Psoas muscle (tissue), 8 donors: Measurements from ENCODE around the gene ERCC2. TPM values are rescaled to one million over a fixed set of nuclear protein-coding genes. Genes with fewer than 3 reads are reported as not detected.
A peak's percentile ranks its signal among the peaks of the same experiment; 100 is the strongest.

Source experiments
- ATAC-seq, 4 donors: fragments of 200-7000 bp; cut with Tn5 transposase; one replicate each; pipeline ENCODE4 v1.9.1; 2020; ENCODE audit warnings: moderate library complexity in 3 of 4, mild to moderate bottlenecking in 2 of 4
- DNase-seq, 2 donors: peaks; one replicate each; pipeline ENCODE4 v3.0.0-alpha.2; 2020
- H3K27ac ChIP-seq: fragments of 200-600 bp; one replicate; pipeline ENCODE4 v1.8.0; 2022
- H3K27me3 ChIP-seq, 3 donors: fragments of 200-600 bp in 1 of 3; one replicate each; pipeline versions ENCODE4 v1.6.1 to v1.8.0; 2013 to 2022; ENCODE audit warnings: low read length in 2 of 3, mild to moderate bottlenecking in 2 of 3, moderate library complexity in 1 of 3; ENCODE audit not compliant: insufficient read depth in 3 of 3
- H3K36me3 ChIP-seq, 2 donors: fragments of 200-600 bp in 1 of 2; one replicate each; pipeline versions ENCODE4 v1.6.1 to v1.8.0; 2013 to 2022; ENCODE audit warnings: low read depth in 1 of 2, mild to moderate bottlenecking in 1 of 2, moderate library complexity in 1 of 2; ENCODE audit not compliant: insufficient read depth in 1 of 2
- H3K4me1 ChIP-seq: fragments of 200-600 bp; one replicate; pipeline ENCODE4 v1.8.0; 2022
- H3K4me3 ChIP-seq: fragments of 200-600 bp; one replicate; pipeline ENCODE4 v1.8.0; 2022; ENCODE audit warnings: mild to moderate bottlenecking
- H3K9me3 ChIP-seq: fragments of 200-600 bp; one replicate; pipeline ENCODE4 v1.8.0; 2022
- WGBS, 3 donors: extraction: QIAGEN DNeasy Blood & Tissue Kit; methylation state at CpG; one replicate each; pipeline versions ENCODE4 v1.1.6 to v1.1.7; 2013; 5-methylcytosine and 5-hydroxymethylcytosine counted together
- intact Hi-C, 2 donors: fragments of 100-400 bp; cut with DNase I; formaldehyde crosslinking; loops; one replicate each; pipeline versions ENCODE4 v1.11.0 to v1.14.2; 2022
- polyA plus RNA-seq, 3 donors: library from polyadenylated mRNA; stranded (reverse); fragments of 200-250 nt; gene quantifications; one replicate each; pipeline ENCODE4 v1.2.3, GENCODE V29; 2013
- total RNA-seq, 4 donors: library from RNA; stranded (reverse); fragmentation: NEBNext Ultra II Directional in 2 of 4; extraction: Animal tissue kit (Norgen Biotek cat#: 25700) in 2 of 4; gene quantifications; one replicate each; pipeline versions ENCODE4 v1.2.1 to v1.2.4, GENCODE V29; 2021 to 2023
- TF ChIP-seq, protein P1 (sequence below): fragments of 200-600 bp; IDR thresholded peaks from one replicate; pipeline ENCODE4 v1.8.0; 2022; ENCODE audit warnings: antibody characterized with exemption
- donor health status: healthy with polysubstance abuse.
- donor health status: DM: no; HTN: no; CAD: no; lungs with moderate emphysema.
- donor health status: Bipolar disorder and iron deficiency.
- donor health status: healthy.
- donor health status: DM: yes; HTN: yes; CAD: no.
- donor health status: DM: no; HTN: no; CAD: no.
- donor health status: DM: no; HTN: no; CAD: no.
- donor health status: DM: yes; HTN: yes; CAD: no.

ERCC2 gene
- total and polyA plus RNA-seq, 7 donors, result 5.0 to 16.4 (median 9.3) TPM

DNA sequence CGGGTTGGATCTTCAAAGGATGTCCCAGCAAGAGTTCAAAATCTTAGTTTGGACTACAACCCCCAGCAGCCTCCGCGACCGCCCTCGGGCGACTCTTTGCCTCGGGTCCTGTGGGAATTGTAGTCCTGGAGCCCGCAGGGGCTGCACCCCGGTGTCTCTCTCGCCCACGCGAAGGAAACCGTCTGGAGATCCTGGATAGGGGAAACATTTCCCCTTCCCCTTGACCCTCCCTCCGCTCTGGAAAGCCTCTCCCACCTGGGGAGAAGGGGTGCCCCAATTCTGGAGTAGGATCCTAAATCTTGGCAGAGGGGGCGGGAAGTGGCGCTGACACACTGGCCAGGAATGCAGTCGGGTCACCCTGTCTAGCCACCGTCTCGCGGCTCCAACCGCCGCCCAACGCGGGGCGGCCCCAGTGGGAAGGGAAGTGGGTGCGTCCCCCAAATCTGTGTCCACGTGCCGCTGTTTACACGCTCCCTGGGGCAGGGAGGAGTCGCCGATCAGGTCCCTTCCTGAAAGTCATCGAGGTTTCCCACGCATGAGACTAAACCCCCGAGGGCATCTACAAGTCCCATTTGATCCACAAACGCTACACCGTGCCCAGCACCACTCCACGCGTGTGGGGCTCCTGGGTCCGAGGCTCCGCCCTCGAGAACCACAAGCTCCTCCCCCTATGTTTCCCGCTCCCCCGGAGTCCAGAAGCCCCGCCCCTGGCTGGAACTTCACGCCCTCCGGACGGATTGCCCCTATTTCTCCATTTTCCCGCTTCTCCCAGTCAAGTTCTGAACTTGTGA lies 35.3 kb upstream of the ERCC2 start:
- intact Hi-C loops, result no loop called here
- no peaks in the 10 kb centered on the region for H3K9me3 ChIP-seq
- peak overlapping the region; percentile 94 for H3K27ac ChIP-seq
- H3K36me3 ChIP-seq, result peaks cover 0 to 5% of the 10 kb centered on the region in 2 donors
- 0 to 1% (median 0%) methylated on average over 47 to 48 of the region's 48 CpGs for WGBS, 3 donors
- peaks cover 0 to 3% (median 2%) of the 10 kb centered on the region in 3 donors for H3K27me3 ChIP-seq
- H3K4me3 ChIP-seq, result peak overlapping the region; percentile 80
- TF ChIP-seq, protein P1, sequence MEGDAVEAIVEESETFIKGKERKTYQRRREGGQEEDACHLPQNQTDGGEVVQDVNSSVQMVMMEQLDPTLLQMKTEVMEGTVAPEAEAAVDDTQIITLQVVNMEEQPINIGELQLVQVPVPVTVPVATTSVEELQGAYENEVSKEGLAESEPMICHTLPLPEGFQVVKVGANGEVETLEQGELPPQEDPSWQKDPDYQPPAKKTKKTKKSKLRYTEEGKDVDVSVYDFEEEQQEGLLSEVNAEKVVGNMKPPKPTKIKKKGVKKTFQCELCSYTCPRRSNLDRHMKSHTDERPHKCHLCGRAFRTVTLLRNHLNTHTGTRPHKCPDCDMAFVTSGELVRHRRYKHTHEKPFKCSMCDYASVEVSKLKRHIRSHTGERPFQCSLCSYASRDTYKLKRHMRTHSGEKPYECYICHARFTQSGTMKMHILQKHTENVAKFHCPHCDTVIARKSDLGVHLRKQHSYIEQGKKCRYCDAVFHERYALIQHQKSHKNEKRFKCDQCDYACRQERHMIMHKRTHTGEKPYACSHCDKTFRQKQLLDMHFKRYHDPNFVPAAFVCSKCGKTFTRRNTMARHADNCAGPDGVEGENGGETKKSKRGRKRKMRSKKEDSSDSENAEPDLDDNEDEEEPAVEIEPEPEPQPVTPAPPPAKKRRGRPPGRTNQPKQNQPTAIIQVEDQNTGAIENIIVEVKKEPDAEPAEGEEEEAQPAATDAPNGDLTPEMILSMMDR, result no peak
- ATAC-seq, result peak; percentile 74 to 85 (median 78)
- peak; percentile 89 to 94 for DNase-seq
- H3K4me1 ChIP-seq, result peaks cover 17% of the 10 kb centered on the region

DNA sequence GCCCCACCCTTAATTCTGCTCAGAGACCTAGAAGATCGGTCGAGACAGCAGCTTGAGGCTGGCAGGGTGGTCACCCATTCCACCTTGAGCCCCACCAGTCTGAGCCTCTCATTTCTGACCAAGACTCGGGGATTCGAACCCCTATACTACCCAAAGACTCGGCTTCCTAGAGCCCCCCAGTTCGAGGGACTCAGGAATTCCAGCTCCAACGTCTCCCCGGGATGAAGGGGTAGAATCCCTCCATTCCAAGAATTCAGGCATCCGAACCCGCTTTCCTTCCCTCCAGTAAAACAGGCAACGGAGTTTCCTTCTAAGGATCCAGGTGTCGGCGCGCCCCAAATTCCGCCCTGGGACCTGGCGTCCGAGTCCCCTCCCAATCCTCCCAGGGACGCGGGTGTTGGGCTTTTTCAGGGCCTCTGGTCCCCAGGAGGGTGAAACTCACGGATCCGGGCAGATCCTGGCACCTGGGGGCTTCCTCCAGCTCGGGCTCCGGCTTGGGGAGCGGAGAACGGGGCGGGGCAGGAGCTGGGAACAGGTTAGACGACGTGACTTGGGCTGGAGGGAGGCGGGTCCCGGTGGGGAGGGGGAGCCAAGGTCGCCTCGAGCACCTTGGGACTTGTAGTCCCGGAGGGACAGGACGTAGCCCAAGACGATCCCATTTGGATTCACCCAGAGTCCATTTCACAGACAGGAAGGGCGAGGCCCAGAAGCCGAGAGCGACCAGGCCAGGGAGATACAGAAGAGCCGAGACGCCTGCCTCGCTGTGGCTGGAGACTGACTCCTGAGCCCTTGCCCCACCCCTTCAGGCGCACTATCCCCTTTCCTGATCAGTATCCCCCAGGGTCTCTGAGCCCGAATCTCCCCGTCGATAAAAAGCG lies 34.4 kb upstream of the ERCC2 start, which contains the start of gene PPP1R13L:
PPP1R13L (minus strand) TSS at position 513 of the 878 bp plus-strand sequence. CDS start 6,751 bp downstream, outside the sequence.
- DNase-seq (peak; percentile 78 to 84), ATAC-seq (peak; percentile 28 to 48 (median 39))
- intact Hi-C loops, result no loop called here
- peak within 1 kb of the TSS; percentile 94 for H3K27ac ChIP-seq
- TF ChIP-seq, protein P1, result no peak
- peaks cover 0 to 5% of the 10 kb centered on the region in 2 donors for H3K36me3 ChIP-seq
- H3K4me1 ChIP-seq, result peaks cover 17% of the 10 kb centered on the region
- peaks cover 0 to 3% (median 2%) of the 10 kb centered on the region in 3 donors for H3K27me3 ChIP-seq
- WGBS, 3 donors, result 8 to 11% (median 8%) methylated on average over 45 to 46 of the region's 46 CpGs
- no peaks in the 10 kb centered on the region for H3K9me3 ChIP-seq
- peak within 1 kb of the TSS; percentile 80 for H3K4me3 ChIP-seq

DNA sequence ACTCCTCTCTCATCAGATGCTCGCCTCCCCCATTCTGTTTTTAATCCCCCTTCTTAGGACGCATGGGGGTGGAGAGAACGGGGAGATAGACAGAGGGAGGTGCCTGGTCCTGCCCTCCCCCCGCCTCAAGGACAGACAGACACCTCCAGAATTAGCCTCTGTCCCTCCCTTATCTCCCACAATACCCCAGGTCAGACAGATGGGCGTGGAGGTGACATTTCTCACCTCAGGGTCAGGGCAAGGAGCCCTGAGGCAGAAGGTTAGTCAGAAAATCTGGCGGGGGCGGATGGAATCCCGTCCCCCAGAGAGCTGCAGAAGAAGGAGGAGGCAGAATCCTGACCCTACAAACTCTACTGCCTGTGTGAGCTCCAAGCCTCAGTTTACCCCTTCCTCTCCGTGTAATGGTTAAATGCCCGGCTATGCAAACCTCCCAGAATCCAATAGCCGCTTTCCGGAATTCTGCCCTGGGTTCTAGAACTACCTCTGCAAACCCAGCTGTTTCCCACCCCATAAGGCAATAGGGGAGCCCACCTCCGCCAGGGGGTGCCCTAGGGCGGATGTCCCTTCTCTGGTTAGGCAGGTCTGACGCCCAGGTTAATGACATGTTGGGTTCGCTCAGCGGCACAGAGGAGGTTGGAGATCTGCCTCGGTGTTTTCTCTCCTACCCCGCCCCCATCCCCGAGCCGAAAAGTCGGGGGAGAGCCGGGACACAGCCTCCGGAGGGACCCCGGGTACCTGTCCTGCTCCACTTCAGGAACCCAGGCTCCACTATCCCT lies 33.6 kb upstream of the ERCC2 start:
- Histone ChIP-seq H3K27me3 (peaks cover 0 to 3% (median 2%) of the 10 kb centered on the region in 3 donors), H3K4me1 (peaks cover 17% of the 10 kb centered on the region), H3K4me3 (peak overlapping the region; percentile 80), H3K9me3 (no peaks in the 10 kb centered on the region), H3K36me3 (no peaks in the 10 kb centered on the region), H3K27ac (no peak overlapping the region)
- intact Hi-C loops, result no loop called here
- ATAC-seq (no peak), DNase-seq (peak in 1 of 2 donors; percentile 47)
- TF ChIP-seq, protein P1, result no peak
- 33 to 38% (median 33%) methylated on average over 25 of the region's 25 CpGs for WGBS, 3 donors

DNA sequence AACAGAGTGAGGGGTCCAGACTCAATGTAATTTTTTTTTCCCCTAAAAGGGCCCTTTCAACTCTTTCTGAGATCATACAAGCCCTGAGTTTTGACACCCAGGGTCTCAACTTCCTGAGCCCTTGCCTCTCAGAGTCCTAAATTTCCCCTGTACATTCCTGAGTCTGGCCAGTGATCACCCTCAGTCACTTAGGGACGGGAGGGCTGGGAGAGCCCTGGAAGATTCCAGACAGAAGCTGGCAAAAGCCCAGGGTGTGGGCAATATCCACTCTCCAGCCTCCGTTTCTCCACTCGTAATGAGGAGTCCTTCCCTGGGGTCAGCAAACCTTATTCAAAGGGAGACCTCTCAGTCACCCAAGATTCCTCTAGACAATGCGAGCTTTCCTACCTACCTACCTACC lies 32.9 kb upstream of the ERCC2 start:
- Histone ChIP-seq H3K27me3 (peaks cover 0 to 3% (median 2%) of the 10 kb centered on the region in 3 donors), H3K27ac (no peak overlapping the region), H3K36me3 (no peaks in the 10 kb centered on the region), H3K4me3 (no peak overlapping the region), H3K9me3 (no peaks in the 10 kb centered on the region), H3K4me1 (peaks cover 23% of the 10 kb centered on the region)
- DNase-seq (no peak), ATAC-seq (no peak)
- WGBS, 3 donors, result 77 to 84% (median 81%) methylated on average over 4 of the region's 4 CpGs
- intact Hi-C loops, result no loop called here
- TF ChIP-seq, protein P1, result no peak
